ENCODE measurements around the gene CDCP2.
A peak's percentile ranks its signal among the peaks of the same experiment; 100 is the strongest.

Gene CDCP2

DNA sequence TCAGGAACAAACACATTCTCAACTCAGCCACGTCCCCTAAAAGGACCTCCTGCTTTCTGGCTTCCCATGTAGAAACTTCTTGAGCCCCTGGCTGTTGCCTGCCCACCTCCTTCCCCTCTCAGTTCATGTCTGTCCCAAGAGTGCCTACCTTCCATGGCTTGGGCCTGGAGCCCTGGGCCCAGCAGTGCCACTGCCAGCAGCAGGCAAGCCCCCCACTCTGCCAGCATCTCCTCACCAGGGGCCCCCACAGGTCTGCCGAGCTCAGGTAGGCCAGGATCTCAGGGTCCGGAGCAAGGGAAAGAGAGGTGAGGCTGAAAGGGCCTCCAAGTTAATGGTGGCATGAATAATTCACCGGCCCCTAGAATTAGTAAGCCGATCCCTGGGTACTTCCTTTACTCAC is at the start of gene CDCP2:
Gene CDCP2 (minus strand): TSS at position 305 of the 400 bp plus-strand sequence. CDS start 78 bp downstream, at position 227.
- no peak for DNase-seq (ENCODE audit: extremely low spot score)
- ChIA-PET CTCF (interaction anchor here (1.5 kb wide), 1 partner anchor 21 kb away, joined by 3 read pairs; no protein-coding TSS in a partner anchor), POLR2A (no interaction called here)
- TF ChIP-seq, protein P1, sequence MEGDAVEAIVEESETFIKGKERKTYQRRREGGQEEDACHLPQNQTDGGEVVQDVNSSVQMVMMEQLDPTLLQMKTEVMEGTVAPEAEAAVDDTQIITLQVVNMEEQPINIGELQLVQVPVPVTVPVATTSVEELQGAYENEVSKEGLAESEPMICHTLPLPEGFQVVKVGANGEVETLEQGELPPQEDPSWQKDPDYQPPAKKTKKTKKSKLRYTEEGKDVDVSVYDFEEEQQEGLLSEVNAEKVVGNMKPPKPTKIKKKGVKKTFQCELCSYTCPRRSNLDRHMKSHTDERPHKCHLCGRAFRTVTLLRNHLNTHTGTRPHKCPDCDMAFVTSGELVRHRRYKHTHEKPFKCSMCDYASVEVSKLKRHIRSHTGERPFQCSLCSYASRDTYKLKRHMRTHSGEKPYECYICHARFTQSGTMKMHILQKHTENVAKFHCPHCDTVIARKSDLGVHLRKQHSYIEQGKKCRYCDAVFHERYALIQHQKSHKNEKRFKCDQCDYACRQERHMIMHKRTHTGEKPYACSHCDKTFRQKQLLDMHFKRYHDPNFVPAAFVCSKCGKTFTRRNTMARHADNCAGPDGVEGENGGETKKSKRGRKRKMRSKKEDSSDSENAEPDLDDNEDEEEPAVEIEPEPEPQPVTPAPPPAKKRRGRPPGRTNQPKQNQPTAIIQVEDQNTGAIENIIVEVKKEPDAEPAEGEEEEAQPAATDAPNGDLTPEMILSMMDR (IDR thresholded peaks at IDR 0.05; ENCODE audit: control extremely low read depth, extremely low read depth, low read depth, missing control alignments): no peak

DNA sequence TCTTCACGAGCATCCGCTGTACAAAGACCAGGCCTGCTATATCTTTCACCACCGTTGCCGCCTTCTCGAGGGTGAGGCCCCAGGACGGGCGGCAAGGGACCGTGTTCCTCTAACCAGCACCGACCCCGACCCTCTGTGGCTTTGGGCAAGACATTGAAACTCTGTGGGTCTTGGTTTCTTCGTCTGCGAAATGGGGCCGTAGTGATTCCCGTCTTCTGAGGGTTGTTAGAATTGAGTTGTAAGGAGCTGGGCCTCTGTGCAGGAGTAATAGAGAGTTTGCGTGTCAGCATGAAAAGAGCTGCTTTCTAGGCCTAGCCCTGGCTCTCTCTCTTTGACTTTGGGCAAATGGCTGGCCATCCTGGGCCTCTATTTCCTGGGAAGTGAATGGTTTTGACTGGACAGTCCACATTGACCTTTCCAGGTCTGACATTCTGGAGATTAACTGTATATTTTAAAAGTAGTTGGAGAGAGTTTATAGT is 47.8 kb upstream of the CDCP2 start:
- ChIA-PET CTCF (interaction anchor here (1.4 to 2.5 kb wide), 2 partner anchors 289 to 516 kb away, joined by 3 to 6 read pairs; no protein-coding TSS in a partner anchor), POLR2A (interaction anchor here (1.1 kb wide), 1 partner anchor 255 kb away, joined by 4 read pairs; the partner anchor contains the start of gene IFT25)
- DNase-seq (ENCODE audit: extremely low spot score): no peak
- TF ChIP-seq, protein P1 (IDR thresholded peaks at IDR 0.05; ENCODE audit: control extremely low read depth, extremely low read depth, low read depth, missing control alignments): no peak

DNA sequence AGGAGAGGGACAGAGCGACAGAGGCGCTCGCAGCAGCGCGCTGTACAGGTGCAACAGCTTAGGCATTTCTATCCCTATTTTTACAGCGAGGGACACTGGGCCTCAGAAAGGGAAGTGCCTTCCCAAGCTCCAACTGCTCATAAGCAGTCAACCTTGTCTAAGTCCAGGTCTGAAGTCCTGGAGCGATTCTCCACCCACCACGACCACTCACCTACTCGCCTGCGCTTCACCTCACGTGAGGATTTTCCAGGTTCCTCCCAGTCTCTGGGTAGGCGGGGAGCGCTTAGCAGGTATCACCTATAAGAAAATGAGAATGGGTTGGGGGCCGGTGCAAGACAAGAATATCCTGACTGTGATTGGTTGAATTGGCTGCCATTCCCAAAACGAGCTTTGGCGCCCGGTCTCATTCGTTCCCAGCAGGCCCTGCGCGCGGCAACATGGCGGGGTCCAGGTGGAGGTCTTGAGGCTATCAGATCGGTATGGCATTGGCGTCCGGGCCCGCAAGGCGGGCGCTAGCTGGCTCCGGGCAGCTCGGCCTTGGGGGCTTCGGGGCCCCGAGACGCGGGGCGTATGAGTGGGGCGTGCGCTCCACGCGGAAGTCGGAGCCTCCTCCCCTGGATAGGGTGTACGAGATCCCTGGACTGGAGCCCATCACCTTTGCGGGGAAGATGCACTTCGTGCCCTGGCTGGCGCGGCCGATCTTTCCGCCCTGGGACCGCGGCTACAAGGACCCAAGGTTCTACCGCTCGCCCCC is 47.1 kb upstream of the CDCP2 start, which contains the start of the genes CYB5RL and MRPL37:
Gene CYB5RL (minus strand): TSS at position 266 of the 754 bp plus-strand sequence. CDS start 4,414 bp downstream, outside the sequence.
Gene MRPL37 (plus strand): TSS at position 403 of the 754 bp plus-strand sequence. CDS start 77 bp downstream, at position 480.
- ChIA-PET CTCF (interaction anchor here (0.8 to 2.5 kb wide), 5 partner anchors 10 to 517 kb away, joined by 3 to 9 read pairs (median 6); no protein-coding TSS in a partner anchor), POLR2A (interaction anchor here (1.1 kb wide), 1 partner anchor 255 kb away, joined by 4 read pairs; the partner anchor contains the start of gene IFT25)

DNA sequence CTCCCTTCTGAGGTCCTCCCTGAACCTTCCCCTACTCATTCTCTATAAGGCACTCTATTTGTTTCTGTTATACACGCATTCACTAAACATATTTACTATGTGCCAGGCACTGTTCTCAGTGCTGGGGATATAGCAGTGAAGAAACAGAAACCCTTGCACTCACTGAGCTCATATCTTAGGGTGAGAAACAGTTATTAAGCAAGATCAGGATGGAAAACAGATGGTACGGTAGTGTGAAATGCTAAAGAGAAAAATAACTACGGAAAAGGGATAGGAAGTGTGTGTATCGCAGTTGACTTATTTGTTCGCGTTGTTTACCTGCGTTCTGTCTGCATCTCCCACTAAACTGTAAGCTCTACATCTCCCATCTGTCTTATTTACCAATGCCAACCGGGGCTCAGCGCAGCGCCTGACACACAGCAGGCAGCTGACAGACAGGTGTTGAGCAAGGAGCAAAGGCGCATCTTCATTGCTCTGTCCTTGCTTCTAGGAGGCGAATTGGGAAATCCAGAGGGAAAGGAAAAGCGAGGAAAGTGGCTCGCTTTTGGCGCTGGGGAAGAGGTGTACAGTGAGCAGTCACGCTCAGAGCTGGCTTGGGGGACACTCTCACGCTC is 46.5 kb upstream of the CDCP2 start:
- POLR2A ChIA-PET: interaction anchor here (1.1 kb wide), 1 partner anchor 254 kb away, joined by 4 read pairs; the partner anchor contains the start of gene IFT25
- CTCF ChIA-PET: interaction anchor here (0.8 to 2.5 kb wide), 6 partner anchors 9 to 517 kb away, joined by 3 to 9 read pairs (median 4); no protein-coding TSS in a partner anchor
- TF ChIP-seq, protein P1 (IDR thresholded peaks at IDR 0.05; ENCODE audit: control extremely low read depth, extremely low read depth, low read depth, missing control alignments): no peak
- DNase-seq (ENCODE audit: extremely low spot score): no peak

More for the DNA sequence above, 47.1 kb upstream of the CDCP2 start, which contains the start of the genes CYB5RL and MRPL37:
- DNase-seq (ENCODE audit: extremely low spot score): peak; percentile 98
- TF ChIP-seq, protein P1 (IDR thresholded peaks at IDR 0.05; ENCODE audit: control extremely low read depth, extremely low read depth, low read depth, missing control alignments): no peak

DNA sequence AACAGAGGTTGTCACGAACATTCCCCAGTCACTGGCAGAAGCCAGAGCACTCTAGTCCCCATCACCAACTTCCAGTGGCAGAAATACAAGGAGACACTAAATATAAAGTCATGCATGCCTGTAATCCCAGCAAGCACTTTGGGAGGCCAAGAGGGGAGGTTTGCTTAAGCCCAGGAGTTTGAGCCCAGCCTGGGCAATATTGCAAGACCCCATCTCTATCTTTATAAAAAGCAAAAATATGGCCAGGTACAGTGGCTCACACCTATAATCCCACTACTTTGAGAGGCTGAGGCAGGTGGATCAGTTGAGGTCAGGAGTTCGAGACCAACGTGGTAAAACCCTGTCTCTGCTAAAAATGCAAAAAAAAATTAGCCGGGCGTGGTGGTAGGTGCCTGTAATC is 40.7 kb upstream of the CDCP2 start:
- ChIA-PET POLR2A (no interaction called here), CTCF (no interaction called here)
- TF ChIP-seq, protein P1 (IDR thresholded peaks at IDR 0.05; ENCODE audit: control extremely low read depth, extremely low read depth, low read depth, missing control alignments): no peak

DNA sequence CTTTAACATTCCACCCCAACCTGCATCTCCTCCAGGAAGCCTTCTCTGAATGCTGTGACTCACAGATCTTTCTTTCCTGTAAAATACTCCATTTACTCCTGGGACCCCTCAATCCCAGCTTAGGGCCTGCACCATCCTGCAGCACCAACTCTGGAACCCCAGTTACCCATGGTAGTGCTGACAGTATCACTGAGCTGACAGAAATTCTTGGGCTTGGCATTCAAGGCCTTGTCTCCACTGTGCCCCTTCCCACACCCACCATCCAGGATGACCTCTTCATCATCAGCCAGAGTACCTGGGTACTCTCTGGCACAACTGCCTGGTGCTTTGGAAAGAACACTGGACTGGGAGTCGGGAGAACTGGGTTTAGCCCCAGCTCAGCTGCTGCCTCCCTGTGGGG is 38.7 kb upstream of the CDCP2 start:
- DNase-seq (ENCODE audit: extremely low spot score): no peak
- POLR2A ChIA-PET: no interaction called here
- TF ChIP-seq, protein P1 (IDR thresholded peaks at IDR 0.05; ENCODE audit: control extremely low read depth, extremely low read depth, low read depth, missing control alignments): no peak
- CTCF ChIA-PET: interaction anchor here (5.2 kb wide), 1 partner anchor 11 kb away, joined by 24 read pairs; no protein-coding TSS in a partner anchor

More for the DNA sequence above, 40.7 kb upstream of the CDCP2 start:
- DNase-seq (ENCODE audit: extremely low spot score): no peak

Measured in GM10248 (cell line).